H1 (cell line): ENCODE measurements around the gene IQSEC3. TPM values are rescaled to one million over a fixed set of nuclear protein-coding genes. Genes with fewer than 3 reads are reported as not detected.
A peak's percentile ranks its signal among the peaks of the same experiment; 100 is the strongest.

Source experiments
- CTCF ChIA-PET: fragments of 300-600 bp; sonication (Branson Sonifier 250); formaldehyde crosslinking; loops from one replicate; lab custom pipeline; 2021; ENCODE audit not compliant: partially characterized antibody; lab: Charles Lee
- POLR2A ChIA-PET: fragments of 300-600 bp; sonication (Branson Sonifier 250); formaldehyde crosslinking; loops from one replicate; lab custom pipeline; 2021; ENCODE audit warnings: inconsistent platforms; ENCODE audit not compliant: partially characterized antibody; lab: Charles Lee
- DNase-seq, 2 experiments: peaks; one replicate each; pipeline versions ENCODE4 v3.0.0 to v3.0.0-alpha.2; 2010 to 2022; ENCODE audit warnings: low spot score in 2 of 2, low read depth in 1 of 2, mixed read lengths in 1 of 2
- FAIRE-seq: peaks from 2 replicates; lab custom pipeline; 2011; peaks lifted over from hg19 to GRCh38; lab: Jason Lieb, UNC
- H2AFZ ChIP-seq: 2 replicates; pipeline ENCODE4 v1.8.1; 2012; ENCODE audit warnings: low read length, inconsistent platforms
- H2AK5ac ChIP-seq: 2 replicates; pipeline ENCODE4 v1.6.1; 2013; ENCODE audit warnings: low read depth, low read length
- H2BK120ac ChIP-seq: replicated peaks from 2 replicates; pipeline ENCODE3; 2013; ENCODE audit warnings: low read depth, low read length, inconsistent platforms
- H2BK12ac ChIP-seq: 2 replicates; pipeline ENCODE4 v1.6.1; 2013; ENCODE audit warnings: low read depth, low read length
- H2BK15ac ChIP-seq: 2 replicates; pipeline ENCODE4 v1.6.1; 2013; ENCODE audit warnings: low read length
- H2BK20ac ChIP-seq: 2 replicates; pipeline ENCODE4 v1.6.1; 2013; ENCODE audit warnings: low read length
- H2BK5ac ChIP-seq: 2 replicates; pipeline ENCODE4 v1.6.1; 2013; ENCODE audit warnings: low read depth, low read length
- H3K14ac ChIP-seq: 2 replicates; pipeline ENCODE4 v1.6.1; 2013; ENCODE audit warnings: inconsistent platforms; ENCODE audit not compliant: insufficient read length
- H3K18ac ChIP-seq: 2 replicates; pipeline ENCODE4 v1.6.1; 2013; ENCODE audit warnings: low read length; ENCODE audit errors: extremely low read depth
- H3K23ac ChIP-seq: 2 replicates; pipeline ENCODE4 v1.6.1; 2013; ENCODE audit warnings: inconsistent platforms; ENCODE audit not compliant: insufficient read length
- H3K23me2 ChIP-seq: 2 replicates; pipeline ENCODE4 v1.6.1; 2013; ENCODE audit warnings: low read depth, low read length
- H3K27ac ChIP-seq: 2 replicates; pipeline ENCODE4 v1.6.1; 2011; ENCODE audit warnings: low read depth, low read length, inconsistent platforms
- H3K27me3 ChIP-seq, 4 experiments: replicated peaks in 1 of 4; 1 replicate in 1 of 4; 2 replicates in 3 of 4; pipeline versions ENCODE4 v1.6.1 to v1.8.1; 2011 to 2013; ENCODE audit warnings: low read length in 3 of 4, mild to moderate bottlenecking in 3 of 4, inconsistent platforms in 2 of 4, mixed read lengths in 2 of 4, moderate library complexity in 1 of 4; ENCODE audit not compliant: control insufficient read depth in 3 of 4, insufficient read depth in 3 of 4; ENCODE audit errors: extremely low read depth in 1 of 4
- H3K36me3 ChIP-seq, 4 experiments: 2 replicates each; pipeline versions ENCODE4 v1.6.1 to v1.8.1; 2011 to 2013; ENCODE audit warnings: mild to moderate bottlenecking in 4 of 4, low read length in 3 of 4, moderate library complexity in 2 of 4, control low read depth in 1 of 4, inconsistent platforms in 1 of 4; ENCODE audit not compliant: insufficient read depth in 4 of 4, control insufficient read depth in 2 of 4
- H3K4ac ChIP-seq: replicated peaks from 2 replicates; pipeline ENCODE3; 2013; ENCODE audit warnings: low read length, low read depth, mixed read lengths, inconsistent platforms; ENCODE audit not compliant: insufficient read length
- H3K4me1 ChIP-seq, 4 experiments: replicated peaks in 1 of 4; 1 replicate in 1 of 4; 2 replicates in 3 of 4; pipeline versions ENCODE4 v1.6.1 to v1.8.1; 2011 to 2013; ENCODE audit warnings: low read length in 3 of 4, inconsistent platforms in 2 of 4, mixed read lengths in 1 of 4; ENCODE audit not compliant: insufficient read depth in 4 of 4, control insufficient read depth in 3 of 4
- H3K4me2 ChIP-seq, 2 experiments: 2 replicates each; pipeline versions ENCODE4 v1.6.1 to v1.8.1; 2011 to 2013; ENCODE audit warnings: low read depth in 2 of 2, low read length in 2 of 2, control low read depth in 1 of 2, inconsistent platforms in 1 of 2, mild to moderate bottlenecking in 1 of 2; ENCODE audit not compliant: insufficient read depth in 1 of 2
- H3K4me3 ChIP-seq, 4 experiments: fragments of 200-600, 300-600 bp in 1 of 4; sonication (generic), shearing (Covaris generic), sonication (Bioruptor Twin) in 1 of 4; 2 replicates each; pipeline versions ENCODE4 v1.5.1 to v1.8.1; 2011 to 2016; ENCODE audit warnings: low read length in 4 of 4, low read depth in 3 of 4, control low read depth in 2 of 4, inconsistent platforms in 2 of 4, mild to moderate bottlenecking in 2 of 4, mixed read lengths in 1 of 4, moderate library complexity in 1 of 4; ENCODE audit not compliant: insufficient read depth in 2 of 4; ENCODE audit errors: extremely low read depth in 1 of 4
- H3K56ac ChIP-seq: replicated peaks from 2 replicates; pipeline ENCODE3; 2013; ENCODE audit warnings: low read depth, mild to moderate bottlenecking, mixed read lengths, low read length, inconsistent platforms; ENCODE audit not compliant: insufficient read length
- H3K79me1 ChIP-seq: 2 replicates; pipeline ENCODE4 v1.6.1; 2013; ENCODE audit warnings: low read depth, low read length, control low read depth
- H3K79me2 ChIP-seq, 2 experiments: 2 replicates each; pipeline versions ENCODE4 v1.6.1 to v1.8.1; 2012 to 2013; ENCODE audit warnings: low read length in 2 of 2, mild to moderate bottlenecking in 2 of 2, inconsistent platforms in 1 of 2; ENCODE audit not compliant: insufficient read depth in 2 of 2, control insufficient read depth in 1 of 2
- H3K9ac ChIP-seq, 4 experiments: replicated peaks in 1 of 4; 1 replicate in 1 of 4; 2 replicates in 3 of 4; pipeline versions ENCODE4 v1.6.1 to v1.8.1; 2011 to 2013; ENCODE audit warnings: low read depth in 3 of 4, low read length in 3 of 4, control low read depth in 2 of 4, mild to moderate bottlenecking in 2 of 4, moderate library complexity in 2 of 4, inconsistent platforms in 1 of 4; ENCODE audit errors: extremely low read depth in 1 of 4
- H3K9me3 ChIP-seq, 2 experiments: 2 replicates each; pipeline versions ENCODE4 v1.6.1 to v1.8.1; 2012 to 2013; ENCODE audit warnings: mild to moderate bottlenecking in 2 of 2, moderate library complexity in 2 of 2, control low read depth in 1 of 2, inconsistent platforms in 1 of 2, low read depth in 1 of 2, low read length in 1 of 2, mixed read lengths in 1 of 2; ENCODE audit not compliant: insufficient read depth in 2 of 2
- H4K20me1 ChIP-seq, 2 experiments: replicated peaks in 1 of 2; 2 replicates each; pipeline versions ENCODE3 to v1.8.1; 2011 to 2013; ENCODE audit warnings: inconsistent platforms in 2 of 2, low read length in 2 of 2, mild to moderate bottlenecking in 1 of 2; ENCODE audit not compliant: insufficient read depth in 2 of 2, control insufficient read depth in 1 of 2
- H4K5ac ChIP-seq: 2 replicates; pipeline ENCODE4 v1.6.1; 2013; ENCODE audit warnings: low read length, low read depth, mixed read lengths, inconsistent platforms; ENCODE audit not compliant: insufficient read length
- H4K8ac ChIP-seq: 2 replicates; pipeline ENCODE4 v1.8.0; 2013; ENCODE audit warnings: mild to moderate bottlenecking, moderate library complexity, low read length, inconsistent platforms; ENCODE audit not compliant: insufficient read depth; ENCODE audit errors: extremely low read depth
- H4K91ac ChIP-seq: replicated peaks from 2 replicates; pipeline ENCODE3; 2013; ENCODE audit warnings: low read length, mixed read lengths, inconsistent platforms; ENCODE audit not compliant: insufficient read length
- ASH2L ChIP-seq: fragments of 200-600, 300-600 bp; sonication (generic); IDR thresholded peaks from one replicate; pipeline ENCODE4 v1.7.1; 2017; ENCODE audit warnings: low read length
- BACH1 ChIP-seq: IDR thresholded peaks from 2 replicates; pipeline ENCODE4 v1.6.1; 2012; ENCODE audit warnings: low read length, improper control_type of control experiment
- HDAC2 ChIP-seq, 2 experiments: fragments of 300-600 bp in 1 of 2; sonication (generic) in 1 of 2; IDR thresholded peaks; 2 replicates each; pipeline ENCODE4 v1.6.1; 2011 to 2012; ENCODE audit warnings: low read depth in 2 of 2, low read length in 2 of 2, mild to moderate bottlenecking in 2 of 2, moderate library complexity in 2 of 2, borderline replicate concordance in 1 of 2, inconsistent platforms in 1 of 2
- MAFK ChIP-seq: IDR thresholded peaks from 2 replicates; pipeline ENCODE4 v1.6.1; 2012; ENCODE audit warnings: low read depth, mild to moderate bottlenecking, improper control_type of control experiment, low read length
- MAX ChIP-seq: IDR thresholded peaks from 2 replicates; pipeline ENCODE4 v1.6.1; 2012; ENCODE audit warnings: inconsistent platforms
- NRF1 ChIP-seq: IDR thresholded peaks from 2 replicates; pipeline ENCODE4 v1.6.1; 2011; ENCODE audit warnings: mild to moderate bottlenecking, low read depth, low read length, improper control_type of control experiment
- SAP30 ChIP-seq: fragments of 300-600 bp; sonication (generic); IDR thresholded peaks from 2 replicates; pipeline ENCODE4 v1.7.1; 2012; ENCODE audit warnings: low read length, moderate library complexity, mild to moderate bottlenecking, inconsistent platforms; ENCODE audit not compliant: insufficient read depth, insufficient replicate concordance
- TAF1 ChIP-seq: IDR thresholded peaks from 2 replicates; pipeline ENCODE4 v1.6.1; 2011; ENCODE audit warnings: mild to moderate bottlenecking, low read depth, low read length
- WGBS, 2 experiments: shearing (Covaris generic) in 1 of 2; methylation state at CpG; one replicate each; pipeline versions ENCODE4 v1.1.6 to v1.1.7; 2013 to 2015; ENCODE audit warnings: low lambda C conversion rate in 2 of 2, mixed read lengths in 2 of 2, inconsistent platforms in 1 of 2, low coverage in 1 of 2, missing lambda C conversion rate in 1 of 2; ENCODE audit not compliant: insufficient replicate concordance in 2 of 2, insufficient coverage in 1 of 2, insufficient read length in 1 of 2; ENCODE audit errors: extremely low coverage in 1 of 2, missing lambda C conversion rate in 1 of 2; 5-methylcytosine and 5-hydroxymethylcytosine counted together
- polyA plus RNA-seq, 7 experiments: library from polyadenylated mRNA; depleted of rRNA in 3 of 7; stranded (reverse) in 5 of 7; unstranded in 2 of 7; fragments of >200 nt in 5 of 7; fragments of 200-250 nt in 2 of 7; gene quantifications; 1 replicate in 5 of 7; 2 replicates in 1 of 7; 4 replicates in 1 of 7; pipeline versions ENCODE4 v1.2.1 to v1.2.3, GENCODE V29; 2011 to 2013; ENCODE audit warnings: missing spikeins in 2 of 7, mixed read lengths in 2 of 7
- total RNA-seq: library from RNA; stranded (reverse); fragmentation: NEBNext Ultra II Directional; extraction: Animal tissue kit (Norgen Biotek cat#: 25700); gene quantifications from 2 replicates; pipeline ENCODE4 v1.2.1, GENCODE V29; 2021

The IQSEC3 gene
- total and polyA plus RNA-seq, 2 of the 8 experiments (the other 6 are each of a cell fraction or from before 2014, with no cell fraction given), result 1.2 to 3.1 TPM

GRCh38 chr12:111699-112493 lies 45.3 kb downstream of the IQSEC3 start:
- no peak overlapping the region for H2AFZ ChIP-seq
- WGBS, 2 experiments, result 86% methylated on average over 11 of the region's 11 CpGs; no CpG with 5 or more reads in 1 of the 2 experiments
- no peak for FAIRE-seq

More at GRCh38 chr12:111699-112493, 45.3 kb downstream of the IQSEC3 start:
- TF ChIP-seq ASH2L (no peak), BACH1 (no peak), SAP30 (no peak), NRF1 (no peak), MAFK (no peak), MAX (no peak), TAF1 (no peak), HDAC2 (IDR thresholded peaks at IDR 0.05; ENCODE audit: borderline replicate concordance in 1 of 2, low read depth in 2 of 2, low read length in 2 of 2) (no peak)
- TF ChIP-seq, all 59 proteins: peak for 0
- H3K79me2 ChIP-seq, result no peaks in the 10 kb centered on the region
- H2BK15ac ChIP-seq, result no peak overlapping the region
- no peaks in the 10 kb centered on the region for H3K36me3 ChIP-seq
- no peak overlapping the region for H3K27ac ChIP-seq
- no peak overlapping the region for H3K4ac ChIP-seq
- no peaks in the 10 kb centered on the region for H3K27me3 ChIP-seq
- H3K9me3 ChIP-seq, result no peaks in the 10 kb centered on the region
- no peak overlapping the region for H2BK120ac ChIP-seq
- H3K4me1 ChIP-seq, result peaks cover 0 to 6% (median 2%) of the 10 kb centered on the region in 4 experiments; a peak in 2 of 7 replicates
- no peak overlapping the region for H3K14ac ChIP-seq
- no peak overlapping the region for H4K91ac ChIP-seq
- no peak overlapping the region for H3K4me3 ChIP-seq
- no peak overlapping the region for H3K18ac ChIP-seq
- no peak overlapping the region for H2BK12ac ChIP-seq
- H3K4me2 ChIP-seq, result no peak overlapping the region
- no peak overlapping the region for H4K8ac ChIP-seq
- ChIA-PET POLR2A (interaction anchor here (0.9 kb wide), 1 partner anchor 65 kb away, joined by 3 read pairs; no protein-coding TSS in a partner anchor), CTCF (interaction anchor here (0.6 to 4.0 kb wide), 10 partner anchors 9 to 108 kb away, joined by 3 to 20 read pairs (median 4); no protein-coding TSS in a partner anchor)
- DNase-seq, result no peak
- no peak overlapping the region for H4K5ac ChIP-seq
- H2AK5ac ChIP-seq, result no peak overlapping the region
- H3K23ac ChIP-seq, result no peak overlapping the region
- no peaks in the 10 kb centered on the region; the same call in 1 of the 2 replicates for H3K23me2 ChIP-seq
- H3K9ac ChIP-seq, result no peak overlapping the region
- H3K79me1 ChIP-seq, result no peaks in the 10 kb centered on the region
- 0 out of 2 replicates have a peak overlapping the region, but pooled peaks have one; percentile 53 for H2BK20ac ChIP-seq
- no peak overlapping the region for H2BK5ac ChIP-seq
- H4K20me1 ChIP-seq, result no peaks in the 10 kb centered on the region
- no peak overlapping the region for H3K56ac ChIP-seq
